Cardiac muscle cell (in vitro differentiated cells and primary cell): ENCODE results near the gene C20orf144. TPM values are rescaled to one million over a fixed set of nuclear protein-coding genes. Genes with fewer than 3 reads are reported as not detected.

ENCODE experiments used
- DNase-seq, 2 donors: peaks; one replicate each; pipeline versions ENCODE4 v3.0.0 to v3.0.0-alpha.2; 2010 to 2017; ENCODE audit warnings: low read depth in 1 of 2, low spot score in 1 of 2
- H3K27ac ChIP-seq: fragments of 200-600 bp; sonication (generic); 2 replicates; pipeline ENCODE4 v1.5.1; 2016
- H3K27me3 ChIP-seq: fragments of 200-600 bp; sonication (generic); 2 replicates; pipeline ENCODE4 v1.6.0; 2016; ENCODE audit warnings: control low read depth
- H3K36me3 ChIP-seq: fragments of 200-600 bp; sonication (generic); 2 replicates; pipeline ENCODE4 v1.5.1; 2016; ENCODE audit warnings: control low read depth
- H3K4me1 ChIP-seq: fragments of 200-600 bp; sonication (generic); 2 replicates; pipeline ENCODE4 v1.8.1; 2017; ENCODE audit warnings: low read depth, mild to moderate bottlenecking, mixed run types
- H3K4me3 ChIP-seq: fragments of 200-600 bp; sonication (generic); 2 replicates; pipeline ENCODE4 v1.5.1; 2016; ENCODE audit warnings: mild to moderate bottlenecking
- H3K9me3 ChIP-seq: fragments of 200-600 bp; sonication (generic); 2 replicates; pipeline ENCODE4 v1.5.1; 2017; ENCODE audit warnings: low read depth, mild to moderate bottlenecking, control low read depth
- polyA plus RNA-seq: library from polyadenylated mRNA; unstranded; fragments of >200 nt; fragmentation: Nextera tagmentation; extraction: Ambion mirVana; gene quantifications from 2 replicates; pipeline ENCODE4 v1.2.1, GENCODE V29; 2016
- total RNA-seq: library from RNA; depleted of rRNA; stranded (reverse); fragments of >200 nt; gene quantifications from 2 replicates; pipeline ENCODE4 v1.2.3, GENCODE V29; 2016
- TF ChIP-seq, protein P1 (sequence below): IDR thresholded peaks from 2 replicates; pipeline ENCODE4 v1.5.1; 2012; ENCODE audit warnings: low read depth, mild to moderate bottlenecking, low read length

The C20orf144 gene
- total and polyA plus RNA-seq, 2 experiments from 2014 or later = 0.21 to 1.4 TPM

DNA sequence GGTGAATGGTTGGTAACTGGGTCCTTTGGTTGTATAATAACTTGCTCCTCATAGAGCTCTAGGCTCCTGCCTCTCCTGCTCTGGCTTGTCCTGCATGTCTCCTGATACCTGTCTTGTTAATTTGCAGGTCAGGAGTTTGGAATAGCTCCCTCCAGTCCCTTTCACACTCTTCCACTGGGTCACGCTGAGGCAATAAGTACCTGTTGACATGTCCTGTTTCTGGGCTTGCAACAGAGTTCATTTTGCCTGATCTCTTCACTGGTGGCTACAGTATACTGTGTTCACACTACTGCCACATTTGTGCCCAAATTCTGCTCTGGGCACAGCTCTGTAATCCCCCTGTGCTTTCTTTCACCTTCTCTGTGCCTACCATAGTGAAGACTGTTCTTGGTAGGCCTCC lies 25.4 kb upstream of the C20orf144 start:
- Histone ChIP-seq H3K27ac (peak overlapping the region; percentile 72), H3K4me1 (peaks cover 13% of the 10 kb centered on the region), H3K36me3 (peaks cover 51% of the 10 kb centered on the region), H3K27me3 (no peaks in the 10 kb centered on the region), H3K4me3 (no peak overlapping the region), H3K9me3 (no peaks in the 10 kb centered on the region)
- peak in 1 of 2 donors; percentile 46 for DNase-seq
- TF ChIP-seq, protein P1, sequence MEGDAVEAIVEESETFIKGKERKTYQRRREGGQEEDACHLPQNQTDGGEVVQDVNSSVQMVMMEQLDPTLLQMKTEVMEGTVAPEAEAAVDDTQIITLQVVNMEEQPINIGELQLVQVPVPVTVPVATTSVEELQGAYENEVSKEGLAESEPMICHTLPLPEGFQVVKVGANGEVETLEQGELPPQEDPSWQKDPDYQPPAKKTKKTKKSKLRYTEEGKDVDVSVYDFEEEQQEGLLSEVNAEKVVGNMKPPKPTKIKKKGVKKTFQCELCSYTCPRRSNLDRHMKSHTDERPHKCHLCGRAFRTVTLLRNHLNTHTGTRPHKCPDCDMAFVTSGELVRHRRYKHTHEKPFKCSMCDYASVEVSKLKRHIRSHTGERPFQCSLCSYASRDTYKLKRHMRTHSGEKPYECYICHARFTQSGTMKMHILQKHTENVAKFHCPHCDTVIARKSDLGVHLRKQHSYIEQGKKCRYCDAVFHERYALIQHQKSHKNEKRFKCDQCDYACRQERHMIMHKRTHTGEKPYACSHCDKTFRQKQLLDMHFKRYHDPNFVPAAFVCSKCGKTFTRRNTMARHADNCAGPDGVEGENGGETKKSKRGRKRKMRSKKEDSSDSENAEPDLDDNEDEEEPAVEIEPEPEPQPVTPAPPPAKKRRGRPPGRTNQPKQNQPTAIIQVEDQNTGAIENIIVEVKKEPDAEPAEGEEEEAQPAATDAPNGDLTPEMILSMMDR = no peak

DNA sequence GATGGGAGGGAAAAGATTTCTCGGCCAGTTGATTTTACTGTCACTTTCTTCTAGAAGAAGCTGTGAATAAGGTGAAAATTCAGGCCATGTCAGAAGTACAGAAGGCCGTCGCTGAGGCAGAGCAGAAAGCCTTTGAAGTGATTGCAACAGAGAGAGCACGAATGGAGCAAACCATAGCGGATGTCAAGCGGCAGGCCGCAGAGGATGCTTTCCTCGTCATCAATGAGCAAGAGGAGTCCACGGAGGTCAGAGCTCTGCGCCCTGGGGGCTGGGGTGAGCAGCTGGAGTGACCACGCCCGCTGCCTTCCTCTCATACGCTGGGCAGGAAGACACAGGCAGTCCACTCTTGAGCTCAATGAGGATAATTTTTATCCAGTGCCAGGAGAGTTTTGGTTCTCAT lies 21.8 kb upstream of the C20orf144 start:
- Histone ChIP-seq H3K9me3 (no peaks in the 10 kb centered on the region), H3K27ac (no peak overlapping the region), H3K36me3 (peaks cover 46% of the 10 kb centered on the region), H3K27me3 (no peaks in the 10 kb centered on the region), H3K4me1 (peaks cover 12% of the 10 kb centered on the region), H3K4me3 (no peak overlapping the region)
- DNase-seq = no peak
- TF ChIP-seq, protein P1 = no peak

DNA sequence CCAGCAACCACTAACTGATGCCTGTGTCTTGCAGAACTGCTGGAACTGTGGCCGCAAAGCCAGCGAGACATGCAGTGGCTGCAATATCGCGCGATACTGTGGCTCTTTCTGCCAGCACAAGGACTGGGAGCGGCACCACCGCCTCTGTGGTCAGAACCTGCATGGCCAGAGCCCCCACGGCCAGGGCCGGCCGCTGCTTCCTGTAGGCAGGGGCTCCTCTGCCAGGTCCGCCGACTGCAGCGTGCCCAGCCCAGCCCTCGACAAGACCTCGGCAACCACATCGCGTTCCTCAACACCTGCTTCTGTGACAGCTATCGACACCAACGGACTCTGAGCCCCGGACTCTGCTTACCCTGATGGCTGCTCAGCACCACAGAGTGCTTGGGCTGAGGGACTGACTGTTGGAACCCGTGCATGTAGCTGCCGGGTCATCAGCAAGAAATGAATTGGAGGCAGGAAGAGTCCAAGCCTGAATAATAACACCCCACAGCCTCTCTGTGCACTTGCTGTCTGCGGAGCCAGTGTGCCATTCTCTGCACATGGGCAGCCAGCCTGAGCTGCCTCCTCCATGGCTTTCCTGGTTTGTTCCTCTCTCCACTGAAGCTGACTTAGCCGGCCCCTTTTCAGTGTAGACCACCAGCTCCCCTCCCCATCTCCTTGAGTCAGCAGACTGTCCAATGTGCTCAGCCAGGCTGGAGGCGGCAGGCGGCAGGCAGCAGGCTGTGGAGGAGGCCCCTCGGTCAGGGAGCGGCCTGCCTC lies 17.6 kb upstream of the C20orf144 start:
- Histone ChIP-seq H3K4me1 (peaks cover 12% of the 10 kb centered on the region), H3K4me3 (no peak overlapping the region), H3K9me3 (no peaks in the 10 kb centered on the region), H3K36me3 (peaks cover 34% of the 10 kb centered on the region), H3K27me3 (no peaks in the 10 kb centered on the region), H3K27ac (peak overlapping the region; percentile 8)
- no peak for DNase-seq
- TF ChIP-seq, protein P1 = no peak

DNA sequence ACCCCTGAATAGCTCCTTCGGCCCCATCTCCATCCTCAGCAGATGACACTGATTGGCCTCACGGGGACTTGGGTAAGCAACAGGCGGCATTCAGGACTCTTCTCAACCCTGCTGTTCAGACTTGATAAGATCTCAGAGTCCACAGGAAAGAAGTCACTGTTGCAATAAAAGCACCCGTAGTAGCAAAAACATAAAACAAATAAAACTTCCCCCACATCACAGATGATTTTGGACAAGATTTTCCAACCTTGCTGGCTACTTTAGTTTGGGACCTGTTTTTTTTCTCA lies 17.1 kb upstream of the C20orf144 start:
- peaks cover 29% of the 10 kb centered on the region for H3K36me3 ChIP-seq
- H3K27me3 ChIP-seq = no peaks in the 10 kb centered on the region
- peaks cover 17% of the 10 kb centered on the region for H3K4me1 ChIP-seq
- H3K9me3 ChIP-seq = no peaks in the 10 kb centered on the region
- no peak for DNase-seq
- H3K4me3 ChIP-seq = no peak overlapping the region
- no peak overlapping the region for H3K27ac ChIP-seq
- TF ChIP-seq, protein P1 = no peak

DNA sequence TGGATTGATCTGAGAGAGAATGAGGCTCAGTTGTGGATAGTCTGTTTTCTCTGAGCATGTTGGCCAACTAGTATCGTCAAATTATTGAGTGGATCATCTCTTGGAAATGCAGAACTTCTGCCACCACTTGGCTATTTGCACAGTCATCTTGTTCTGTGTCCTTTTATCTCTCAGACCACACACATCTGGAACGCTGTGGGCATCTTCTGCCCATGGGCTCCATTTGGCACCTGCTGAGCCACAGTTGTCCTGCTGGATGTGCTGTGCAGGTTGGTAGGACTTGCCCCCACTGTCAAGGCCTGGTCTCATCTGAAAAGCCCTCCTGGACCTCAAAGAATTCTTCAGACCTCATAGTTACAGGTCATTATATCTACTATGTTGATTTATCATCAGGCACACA lies 16.7 kb upstream of the C20orf144 start:
- no peak overlapping the region for H3K27ac ChIP-seq
- peaks cover 25% of the 10 kb centered on the region for H3K36me3 ChIP-seq
- no peaks in the 10 kb centered on the region for H3K9me3 ChIP-seq
- H3K4me1 ChIP-seq = peaks cover 18% of the 10 kb centered on the region
- no peaks in the 10 kb centered on the region for H3K27me3 ChIP-seq
- no peak overlapping the region for H3K4me3 ChIP-seq
- TF ChIP-seq, protein P1 = no peak
- no peak for DNase-seq
